ENCODE data around the gene ENHO.

GRCh38 chr9:34507966-34508365, 14.8 kb downstream of the ENHO start:
- no peak for TF ChIP-seq EZH2 (IDR thresholded peaks at IDR 0.05; ENCODE audit: insufficient read depth, poor library complexity, severe bottlenecking)
- TF ChIP-seq EZH2phosphoT487 (IDR thresholded peaks at IDR 0.05; ENCODE audit: insufficient read depth, low read depth): no peak

All from GM23248 (cell line).